GM12878 (cell line): Measurements from ENCODE around the gene SOX30. TPM values are rescaled to one million over a fixed set of nuclear protein-coding genes. Genes with fewer than 3 reads are reported as not detected.

ENCODE experiments used
- ATAC-seq: fragments of 200-7000 bp; cut with Tn5 transposase; 3 replicates; pipeline ENCODE4 v1.9.1; 2020; ENCODE audit warnings: mild to moderate bottlenecking, moderate library complexity
- BruUV-seq: library from RNA; stranded (reverse); fragments of 400-500 nt; replicated peaks from 2 replicates; lab custom pipeline; 2021; lab: Mats Ljungman, UMichigan
- CTCF ChIA-PET: fragments of 300-600 bp; sonication (Branson Sonifier 250); formaldehyde crosslinking; extraction: SDS; loops from one replicate; lab custom pipeline; 2021; ENCODE audit warnings: inconsistent platforms; lab: Yijun Ruan, JAX
- POLR2A ChIA-PET: fragments of 350-600 bp; formaldehyde crosslinking; extraction: SDS; loops from one replicate; lab custom pipeline; 2021; ENCODE audit warnings: inconsistent platforms; lab: Charles Lee
- RAD21 ChIA-PET: fragments of 300-600 bp; sonication (Branson Sonifier 250); formaldehyde crosslinking; loops from one replicate; lab custom pipeline; 2023; ENCODE audit warnings: antibody characterized with exemption; ENCODE audit not compliant: unreplicated experiment; lab: Charles Lee
- SMC1A ChIA-PET: fragments of 300-600 bp; sonication (Branson Sonifier 250); formaldehyde crosslinking; loops from one replicate; lab custom pipeline; 2023; ENCODE audit not compliant: unreplicated experiment, uncharacterized antibody; lab: Charles Lee
- DNase-seq: peaks from one replicate; pipeline ENCODE4 v3.0.0-alpha.2; 2011; ENCODE audit warnings: low read depth, low spot score
- FAIRE-seq: peaks from 3 replicates; lab custom pipeline; 2011; peaks lifted over from hg19 to GRCh38; lab: Jason Lieb, UNC
- H2AFZ ChIP-seq: 2 replicates; pipeline ENCODE4 v1.6.0; 2011; ENCODE audit warnings: low read depth, low read length, control low read depth; ENCODE audit not compliant: control insufficient read depth
- H3K27ac ChIP-seq: 2 replicates; pipeline ENCODE4 v1.5.1; 2011; ENCODE audit warnings: control low read depth; ENCODE audit not compliant: control insufficient read depth, insufficient read depth
- H3K27me3 ChIP-seq, 2 experiments: replicated peaks in 1 of 2; 2 replicates each; pipeline versions ENCODE4 v1.6.0 to v1.6.1; 2011; ENCODE audit warnings: low read length in 1 of 2; ENCODE audit not compliant: control insufficient read depth in 2 of 2, insufficient read depth in 2 of 2
- H3K36me3 ChIP-seq, 2 experiments: 2 replicates each; pipeline ENCODE4 v1.5.1; 2011; ENCODE audit warnings: low read length in 1 of 2; ENCODE audit not compliant: control insufficient read depth in 2 of 2, insufficient read depth in 2 of 2
- H3K4me1 ChIP-seq: 2 replicates; pipeline ENCODE4 v1.6.1; 2011; ENCODE audit warnings: mild to moderate bottlenecking, low read length, moderate library complexity, mixed read lengths; ENCODE audit not compliant: control insufficient read depth, insufficient read depth
- H3K4me2 ChIP-seq: 2 replicates; pipeline ENCODE4 v1.6.0; 2011; ENCODE audit warnings: control low read depth; ENCODE audit not compliant: control insufficient read depth, insufficient read depth
- H3K4me3 ChIP-seq: fragments of 200-600 bp; sonication (generic); 2 replicates; pipeline ENCODE4 v1.5.1; 2016
- H3K79me2 ChIP-seq: 2 replicates; pipeline ENCODE4 v1.6.0; 2011; ENCODE audit warnings: low read length; ENCODE audit not compliant: control insufficient read depth, insufficient read depth
- H3K9ac ChIP-seq: 2 replicates; pipeline ENCODE4 v1.8.0; 2011; ENCODE audit warnings: low read length, control low read depth, mixed read lengths; ENCODE audit not compliant: control insufficient read depth, insufficient read depth
- H3K9me3 ChIP-seq: replicated peaks from 3 replicates; pipeline ENCODE4 v1.5.1; 2011; ENCODE audit warnings: mild to moderate bottlenecking, low read length; ENCODE audit not compliant: control insufficient read depth, insufficient read depth
- H4K20me1 ChIP-seq: 2 replicates; pipeline ENCODE4 v1.6.0; 2011; ENCODE audit not compliant: control insufficient read depth, insufficient read depth
- ATF7 ChIP-seq: fragments of 450-650 bp; IDR thresholded peaks from 2 replicates; pipeline ENCODE4 v1.6.1; 2016; ENCODE audit warnings: low read depth, mild to moderate bottlenecking
- BCL3 ChIP-seq: IDR thresholded peaks from 2 replicates; pipeline ENCODE4 v1.6.1; 2011; ENCODE audit warnings: borderline replicate concordance, low read depth, mild to moderate bottlenecking, moderate library complexity, low read length; ENCODE audit not compliant: insufficient read depth, poor library complexity, severe bottlenecking
- CREM ChIP-seq: IDR thresholded peaks from 2 replicates; pipeline ENCODE4 v1.6.1; 2014; ENCODE audit warnings: antibody characterized with exemption, low read depth
- HDAC2 ChIP-seq: fragments of 200-600 bp; sonication (generic); IDR thresholded peaks from 2 replicates; pipeline ENCODE4 v1.6.1; 2017
- NKRF ChIP-seq: fragments of 450-650 bp; conservative IDR thresholded peaks from 2 replicates; pipeline ENCODE4 v1.6.1; 2017; ENCODE audit warnings: mild to moderate bottlenecking, moderate library complexity
- SIN3A ChIP-seq: IDR thresholded peaks from 2 replicates; pipeline ENCODE4 v1.6.1; 2012; ENCODE audit warnings: low read depth, low read length, improper control_type of control experiment
- SMC3 ChIP-seq: IDR thresholded peaks from 2 replicates; pipeline ENCODE4 v1.6.1; 2011; ENCODE audit warnings: low read length, improper control_type of control experiment, borderline replicate concordance
- ZNF24 ChIP-seq: fragments of 450-650 bp; IDR thresholded peaks from 2 replicates; pipeline ENCODE4 v1.6.1; 2017; ENCODE audit warnings: antibody characterized with exemption, mild to moderate bottlenecking
- ZSCAN29 ChIP-seq: fragments of 450-650 bp; IDR thresholded peaks from 2 replicates; pipeline ENCODE4 v1.6.1; 2017; ENCODE audit warnings: mild to moderate bottlenecking, moderate library complexity
- WGBS: methylation state at CpG from one replicate; pipeline ENCODE4 v1.1.6; 2016; ENCODE audit warnings: low lambda C conversion rate; ENCODE audit not compliant: insufficient replicate concordance, insufficient coverage; ENCODE audit errors: missing lambda C conversion rate; 5-methylcytosine and 5-hydroxymethylcytosine counted together
- in situ Hi-C: fragments of 300-500 bp; cut with MboI; formaldehyde crosslinking; loops from 9 replicates; pipeline ENCODE4 v1.14.3; 2018; ENCODE audit warnings: mixed read lengths
- intact Hi-C: fragments of 100-400 bp; cut with micrococcal nuclease; formaldehyde crosslinking; loops from one replicate; pipeline ENCODE4 v1.14.2; 2022; ENCODE audit not compliant: unreplicated experiment
- polyA plus RNA-seq, 11 experiments: library from polyadenylated mRNA; depleted of rRNA in 4 of 11; unstranded in 6 of 11; stranded (reverse) in 5 of 11; fragments of >200 nt; fragmentation: Nextera tagmentation in 4 of 11; fragmentation: Illumina TruSeq in 1 of 11; extraction: Ambion mirVana in 4 of 11; extraction: Trizol in 1 of 11; gene quantifications; 1 replicate in 1 of 11; 2 replicates in 10 of 11; pipeline versions ENCODE4 v1.2.1 to v1.2.3, GENCODE V29; 2011 to 2016; ENCODE audit warnings: inconsistent platforms in 2 of 11, missing spikeins in 2 of 11, low read depth in 1 of 11
- total RNA-seq, 4 experiments: library from RNA; depleted of rRNA in 3 of 4; stranded (reverse); fragments of >200 nt in 3 of 4; fragmentation: Illumina TruSeq in 1 of 4; extraction: Trizol in 1 of 4; gene quantifications; 2 replicates each; pipeline versions ENCODE4 v1.2.1 to v1.2.3, GENCODE V29; 2013 to 2021
- TF ChIP-seq, protein P1 (sequence below): fragments of 450-650 bp; IDR thresholded peaks from 2 replicates; pipeline ENCODE4 v1.6.1; 2018; ENCODE audit warnings: mild to moderate bottlenecking, low read depth, moderate library complexity; ENCODE audit not compliant: partially characterized antibody
- TF ChIP-seq, protein P2 (sequence below): fragments of 450-650 bp; formaldehyde crosslinking; IDR thresholded peaks from 2 replicates; pipeline ENCODE4 v1.5.0; 2022; ENCODE audit warnings: mild to moderate bottlenecking, missing genetic modification characterization

The SOX30 gene
- total and polyA plus RNA-seq, 10 of the 15 experiments (the other 5 are each of a cell fraction or from before 2014, with no cell fraction given): 0.06 to 0.32 (median 0.10) TPM; not detected in 2

GRCh38 chr5:157659868-157660660, 7.8 kb upstream of the SOX30 start:
- Histone ChIP-seq H4K20me1 (no peaks in the 10 kb centered on the region), H3K4me3 (no peak overlapping the region), H3K9me3 (peaks cover 4% of the 10 kb centered on the region), H3K36me3 (no peaks in the 10 kb centered on the region), H3K4me2 (no peak overlapping the region), H3K79me2 (no peaks in the 10 kb centered on the region), H2AFZ (no peak overlapping the region), H3K9ac (no peak overlapping the region), H3K27me3 (no peaks in the 10 kb centered on the region), H3K27ac (no peak overlapping the region), H3K4me1 (no peaks in the 10 kb centered on the region)
- CTCF ChIA-PET: interaction anchor here (1.3 to 3.2 kb wide), 2 partner anchors 58 to 84 kb away, joined by 4 to 8 read pairs; partner anchors contain the start of gene LSM11
- POLR2A ChIA-PET: no interaction called here
- RAD21 ChIA-PET: no interaction called here
- 55% methylated on average over 8 of the region's 8 CpGs for whole genome bisulfite sequencing
- FAIRE-seq (no peak), DNase-seq (no peak), ATAC-seq (no peak)
- SMC1A ChIA-PET: interaction anchor here (0.6 to 1.2 kb wide), 4 partner anchors 9 to 228 kb away, joined by 3 to 6 read pairs (median 3); no protein-coding TSS in a partner anchor
- BruUV-seq: no TSS peak
- in situ Hi-C loops: no loop called here
- intact Hi-C loops: no loop called here
- TF ChIP-seq SMC3 (no peak), ZSCAN29 (no peak), SIN3A (no peak), HDAC2 (no peak), CREM (no peak), NKRF (no peak), BCL3 (no peak), ATF7 (no peak), ZNF24 (no peak)
- TF ChIP-seq, protein P1, sequence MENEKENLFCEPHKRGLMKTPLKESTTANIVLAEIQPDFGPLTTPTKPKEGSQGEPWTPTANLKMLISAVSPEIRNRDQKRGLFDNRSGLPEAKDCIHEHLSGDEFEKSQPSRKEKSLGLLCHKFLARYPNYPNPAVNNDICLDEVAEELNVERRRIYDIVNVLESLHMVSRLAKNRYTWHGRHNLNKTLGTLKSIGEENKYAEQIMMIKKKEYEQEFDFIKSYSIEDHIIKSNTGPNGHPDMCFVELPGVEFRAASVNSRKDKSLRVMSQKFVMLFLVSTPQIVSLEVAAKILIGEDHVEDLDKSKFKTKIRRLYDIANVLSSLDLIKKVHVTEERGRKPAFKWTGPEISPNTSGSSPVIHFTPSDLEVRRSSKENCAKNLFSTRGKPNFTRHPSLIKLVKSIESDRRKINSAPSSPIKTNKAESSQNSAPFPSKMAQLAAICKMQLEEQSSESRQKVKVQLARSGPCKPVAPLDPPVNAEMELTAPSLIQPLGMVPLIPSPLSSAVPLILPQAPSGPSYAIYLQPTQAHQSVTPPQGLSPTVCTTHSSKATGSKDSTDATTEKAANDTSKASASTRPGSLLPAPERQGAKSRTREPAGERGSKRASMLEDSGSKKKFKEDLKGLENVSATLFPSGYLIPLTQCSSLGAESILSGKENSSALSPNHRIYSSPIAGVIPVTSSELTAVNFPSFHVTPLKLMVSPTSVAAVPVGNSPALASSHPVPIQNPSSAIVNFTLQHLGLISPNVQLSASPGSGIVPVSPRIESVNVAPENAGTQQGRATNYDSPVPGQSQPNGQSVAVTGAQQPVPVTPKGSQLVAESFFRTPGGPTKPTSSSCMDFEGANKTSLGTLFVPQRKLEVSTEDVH: no peak
- TF ChIP-seq, protein P2, sequence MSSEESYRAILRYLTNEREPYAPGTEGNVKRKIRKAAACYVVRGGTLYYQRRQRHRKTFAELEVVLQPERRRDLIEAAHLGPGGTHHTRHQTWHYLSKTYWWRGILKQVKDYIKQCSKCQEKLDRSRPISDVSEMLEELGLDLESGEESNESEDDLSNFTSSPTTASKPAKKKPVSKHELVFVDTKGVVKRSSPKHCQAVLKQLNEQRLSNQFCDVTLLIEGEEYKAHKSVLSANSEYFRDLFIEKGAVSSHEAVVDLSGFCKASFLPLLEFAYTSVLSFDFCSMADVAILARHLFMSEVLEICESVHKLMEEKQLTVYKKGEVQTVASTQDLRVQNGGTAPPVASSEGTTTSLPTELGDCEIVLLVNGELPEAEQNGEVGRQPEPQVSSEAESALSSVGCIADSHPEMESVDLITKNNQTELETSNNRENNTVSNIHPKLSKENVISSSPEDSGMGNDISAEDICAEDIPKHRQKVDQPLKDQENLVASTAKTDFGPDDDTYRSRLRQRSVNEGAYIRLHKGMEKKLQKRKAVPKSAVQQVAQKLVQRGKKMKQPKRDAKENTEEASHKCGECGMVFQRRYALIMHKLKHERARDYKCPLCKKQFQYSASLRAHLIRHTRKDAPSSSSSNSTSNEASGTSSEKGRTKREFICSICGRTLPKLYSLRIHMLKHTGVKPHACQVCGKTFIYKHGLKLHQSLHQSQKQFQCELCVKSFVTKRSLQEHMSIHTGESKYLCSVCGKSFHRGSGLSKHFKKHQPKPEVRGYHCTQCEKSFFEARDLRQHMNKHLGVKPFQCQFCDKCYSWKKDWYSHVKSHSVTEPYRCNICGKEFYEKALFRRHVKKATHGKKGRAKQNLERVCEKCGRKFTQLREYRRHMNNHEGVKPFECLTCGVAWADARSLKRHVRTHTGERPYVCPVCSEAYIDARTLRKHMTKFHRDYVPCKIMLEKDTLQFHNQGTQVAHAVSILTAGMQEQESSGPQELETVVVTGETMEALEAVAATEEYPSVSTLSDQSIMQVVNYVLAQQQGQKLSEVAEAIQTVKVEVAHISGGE (CRISPR knock-in tag): no peak
